Glutamatergic neuron (in vitro differentiated cells): ENCODE results near the gene SAXO2. TPM values are rescaled to one million over a fixed set of nuclear protein-coding genes. Genes with fewer than 3 reads are reported as not detected.

ENCODE experiments used
- DNase-seq: peaks from one replicate; pipeline ENCODE4 v3.0.0; 2022
- H3K27ac Mint-ChIP-seq: one replicate; pipeline ENCODE4 v1.8.0; 2020; ENCODE audit warnings: mild to moderate bottlenecking, mixed read lengths, inconsistent platforms; ENCODE audit not compliant: unreplicated experiment
- H3K27me3 Mint-ChIP-seq: one replicate; pipeline ENCODE4 v1.8.0; 2020; ENCODE audit warnings: mild to moderate bottlenecking, moderate library complexity, mixed read lengths, inconsistent platforms; ENCODE audit not compliant: unreplicated experiment
- H3K36me3 Mint-ChIP-seq: one replicate; pipeline ENCODE4 v1.8.0; 2020; ENCODE audit warnings: mild to moderate bottlenecking, mixed read lengths, inconsistent platforms; ENCODE audit not compliant: unreplicated experiment
- H3K4me1 Mint-ChIP-seq: one replicate; pipeline ENCODE4 v1.8.0; 2020; ENCODE audit warnings: mild to moderate bottlenecking, low read depth, mixed read lengths, inconsistent platforms; ENCODE audit not compliant: unreplicated experiment
- H3K4me3 Mint-ChIP-seq: one replicate; pipeline ENCODE4 v1.8.0; 2020; ENCODE audit warnings: mild to moderate bottlenecking, mixed read lengths, inconsistent platforms; ENCODE audit not compliant: unreplicated experiment
- H3K9me3 Mint-ChIP-seq: one replicate; pipeline ENCODE4 v1.8.0; 2020; ENCODE audit warnings: mild to moderate bottlenecking, moderate library complexity, mixed read lengths, inconsistent platforms; ENCODE audit not compliant: unreplicated experiment
- total RNA-seq: library from RNA; stranded (reverse); fragmentation: NEBNext Ultra II Directional; extraction: Animal tissue kit (Norgen Biotek cat#: 25700); gene quantifications from one replicate; pipeline ENCODE4 v1.2.1, GENCODE V29; 2021; ENCODE audit not compliant: unreplicated experiment
- TF ChIP-seq, protein P1 (sequence below): fragments of 200-600 bp; sonication (generic); IDR thresholded peaks from one replicate; pipeline ENCODE4 v1.5.0; 2021; ENCODE audit not compliant: partially characterized antibody, unreplicated experiment

The SAXO2 gene
- total RNA-seq, 1 donor from 2014 or later = 0.20 TPM

GRCh38 chr15:82300883-82301282, 38.3 kb downstream of the SAXO2 start:
- Mint-ChIP-seq H3K36me3 (no peaks in the 10 kb centered on the region), H3K9me3 (peaks cover 8% of the 10 kb centered on the region), H3K4me3 (peak overlapping the region; percentile 20), H3K27ac (peak overlapping the region; percentile 92), H3K27me3 (peaks cover 10% of the 10 kb centered on the region), H3K4me1 (peaks cover 25% of the 10 kb centered on the region)
- DNase-seq = no peak
- TF ChIP-seq, protein P1, sequence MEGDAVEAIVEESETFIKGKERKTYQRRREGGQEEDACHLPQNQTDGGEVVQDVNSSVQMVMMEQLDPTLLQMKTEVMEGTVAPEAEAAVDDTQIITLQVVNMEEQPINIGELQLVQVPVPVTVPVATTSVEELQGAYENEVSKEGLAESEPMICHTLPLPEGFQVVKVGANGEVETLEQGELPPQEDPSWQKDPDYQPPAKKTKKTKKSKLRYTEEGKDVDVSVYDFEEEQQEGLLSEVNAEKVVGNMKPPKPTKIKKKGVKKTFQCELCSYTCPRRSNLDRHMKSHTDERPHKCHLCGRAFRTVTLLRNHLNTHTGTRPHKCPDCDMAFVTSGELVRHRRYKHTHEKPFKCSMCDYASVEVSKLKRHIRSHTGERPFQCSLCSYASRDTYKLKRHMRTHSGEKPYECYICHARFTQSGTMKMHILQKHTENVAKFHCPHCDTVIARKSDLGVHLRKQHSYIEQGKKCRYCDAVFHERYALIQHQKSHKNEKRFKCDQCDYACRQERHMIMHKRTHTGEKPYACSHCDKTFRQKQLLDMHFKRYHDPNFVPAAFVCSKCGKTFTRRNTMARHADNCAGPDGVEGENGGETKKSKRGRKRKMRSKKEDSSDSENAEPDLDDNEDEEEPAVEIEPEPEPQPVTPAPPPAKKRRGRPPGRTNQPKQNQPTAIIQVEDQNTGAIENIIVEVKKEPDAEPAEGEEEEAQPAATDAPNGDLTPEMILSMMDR = no peak

DNA sequence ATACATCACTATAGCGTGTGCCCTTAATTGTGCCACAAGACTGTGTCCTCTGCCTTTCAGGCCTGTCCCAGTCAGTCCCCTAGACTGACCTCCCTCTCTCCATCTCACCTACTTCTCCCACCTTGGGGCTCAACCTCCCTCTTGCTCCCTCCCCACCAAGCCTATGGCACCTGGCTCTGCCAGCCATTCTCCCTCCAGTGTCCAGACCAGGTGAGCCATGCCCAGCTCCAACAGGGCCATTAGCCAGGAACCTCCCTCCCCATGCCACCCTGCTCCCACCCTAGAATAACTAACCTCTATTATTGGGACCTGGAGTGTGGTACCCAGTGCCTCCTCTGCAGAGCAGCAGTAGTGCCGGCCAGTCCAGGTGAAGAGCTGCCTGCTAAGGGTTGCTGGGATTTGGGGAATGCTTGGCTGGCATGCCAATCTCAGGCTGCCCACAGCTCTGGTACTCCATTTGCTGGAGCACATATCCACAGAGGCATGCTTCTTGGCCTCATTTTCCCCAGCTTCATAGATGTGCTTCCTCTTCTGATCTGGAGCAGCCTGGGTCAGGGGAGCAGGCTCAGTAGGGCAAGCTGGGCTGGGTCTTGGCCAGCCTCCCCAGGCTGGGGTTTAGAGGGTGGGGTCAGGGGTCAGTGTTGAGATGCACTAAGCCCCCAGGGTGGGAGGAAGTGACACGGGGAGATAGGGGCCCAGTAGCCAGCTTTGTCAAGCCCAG, 38.8 kb downstream of the SAXO2 start:
- no peak for DNase-seq
- Mint-ChIP-seq H3K4me3 (no peak overlapping the region), H3K9me3 (peaks cover 8% of the 10 kb centered on the region), H3K27ac (peak overlapping the region; percentile 92), H3K36me3 (no peaks in the 10 kb centered on the region), H3K4me1 (peaks cover 25% of the 10 kb centered on the region), H3K27me3 (peaks cover 10% of the 10 kb centered on the region)
- TF ChIP-seq, protein P1 = no peak

DNA sequence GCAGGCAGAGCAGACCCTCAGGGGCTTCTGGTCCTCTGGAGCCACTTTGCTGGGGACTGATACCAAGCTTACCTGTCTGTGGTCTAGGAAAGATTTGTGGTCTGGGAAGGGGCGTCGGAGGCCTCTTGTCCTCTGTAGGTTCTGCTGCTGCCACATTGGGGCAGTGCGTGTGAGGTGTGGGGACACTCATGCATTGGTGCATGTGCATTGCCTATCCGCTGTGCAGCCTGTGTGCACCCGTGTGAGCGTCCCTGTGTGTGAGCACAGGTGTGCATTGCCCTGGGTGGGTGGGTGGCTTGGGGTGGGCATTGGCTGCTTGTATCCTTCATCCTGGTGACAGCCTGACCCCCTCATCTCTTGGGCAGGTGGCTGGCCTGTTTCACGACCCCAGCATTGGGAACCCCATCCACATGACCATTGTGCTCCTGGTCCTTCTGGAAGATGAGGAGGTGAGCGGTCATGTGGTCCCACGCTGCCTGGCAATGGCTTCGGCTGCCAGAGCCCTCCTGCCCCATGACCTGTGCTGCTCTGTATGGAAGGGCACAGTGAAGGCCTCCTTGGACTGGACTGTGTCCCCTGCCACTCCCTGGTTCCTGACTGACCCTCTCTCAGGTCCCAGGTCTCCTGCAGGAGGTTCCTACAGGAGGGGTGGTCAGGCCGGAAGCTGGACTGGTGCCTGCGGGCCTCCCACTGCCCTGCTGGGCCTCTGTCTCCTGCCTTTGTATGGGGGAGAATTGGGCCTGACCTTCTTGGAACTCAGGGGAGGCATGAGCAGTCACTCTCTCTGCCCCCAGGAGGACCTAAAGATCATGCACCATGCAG, 41.5 kb downstream of the SAXO2 start:
- H3K9me3 Mint-ChIP-seq = peaks cover 5% of the 10 kb centered on the region
- H3K4me1 Mint-ChIP-seq = peaks cover 22% of the 10 kb centered on the region
- H3K27ac Mint-ChIP-seq = no peak overlapping the region
- TF ChIP-seq, protein P1 = no peak
- H3K4me3 Mint-ChIP-seq = no peak overlapping the region
- no peak for DNase-seq
- H3K27me3 Mint-ChIP-seq = peaks cover 6% of the 10 kb centered on the region
- no peaks in the 10 kb centered on the region for H3K36me3 Mint-ChIP-seq

DNA sequence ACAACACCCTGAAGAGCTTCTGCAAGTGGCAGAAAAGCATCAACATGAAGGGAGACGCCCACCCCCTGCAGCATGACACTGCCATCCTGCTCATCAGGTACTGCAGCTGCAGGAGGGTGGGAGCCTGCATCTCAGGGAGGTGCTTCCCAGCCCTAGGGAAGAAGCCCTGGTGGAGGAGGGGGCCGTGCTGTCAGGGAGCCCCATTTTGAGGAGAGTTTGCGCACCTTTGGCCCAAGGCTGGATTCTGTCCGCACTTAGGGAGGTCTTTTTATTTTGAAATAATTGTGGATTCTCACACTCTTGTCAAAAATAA, 42.1 kb downstream of the SAXO2 start:
- Mint-ChIP-seq H3K9me3 (peaks cover 5% of the 10 kb centered on the region), H3K36me3 (no peaks in the 10 kb centered on the region), H3K4me3 (no peak overlapping the region), H3K27ac (no peak overlapping the region), H3K4me1 (peaks cover 22% of the 10 kb centered on the region), H3K27me3 (peaks cover 6% of the 10 kb centered on the region)
- TF ChIP-seq, protein P1 = no peak
- DNase-seq = no peak

DNA sequence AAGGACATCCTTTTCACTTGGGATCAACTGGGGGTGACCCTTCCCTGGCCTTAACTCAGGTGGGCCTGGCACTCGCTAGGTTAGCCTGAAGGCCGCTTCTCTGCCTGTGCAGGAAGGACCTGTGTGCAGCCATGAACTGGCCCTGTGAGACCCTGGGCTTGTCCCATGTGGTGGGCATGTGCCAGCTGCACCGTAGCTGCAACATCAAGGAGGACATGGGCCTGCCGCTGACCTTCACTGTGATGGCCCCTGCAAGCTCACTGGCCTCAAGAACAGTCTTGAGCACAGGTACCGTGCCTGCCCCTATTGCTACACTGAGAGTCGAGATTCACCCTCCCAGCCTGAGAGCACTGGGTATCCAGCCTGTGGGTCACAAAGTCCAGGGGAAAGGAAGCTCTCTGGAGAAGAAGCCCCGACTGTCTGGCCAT, 43.0 kb downstream of the SAXO2 start:
- TF ChIP-seq, protein P1 = no peak
- no peaks in the 10 kb centered on the region for H3K36me3 Mint-ChIP-seq
- H3K9me3 Mint-ChIP-seq = peaks cover 4% of the 10 kb centered on the region
- H3K27me3 Mint-ChIP-seq = peaks cover 6% of the 10 kb centered on the region
- H3K4me1 Mint-ChIP-seq = peaks cover 17% of the 10 kb centered on the region
- no peak for DNase-seq
- H3K4me3 Mint-ChIP-seq = no peak overlapping the region
- H3K27ac Mint-ChIP-seq = no peak overlapping the region
